Stomach (tissue), 9 donors: ENCODE measurements around the gene UNC79. TPM values are rescaled to one million over a fixed set of nuclear protein-coding genes. Genes with fewer than 3 reads are reported as not detected.

Source experiments
- DNase-seq, 2 donors: peaks; one replicate each; pipeline versions ENCODE4 v3.0.0 to v3.0.0-alpha.2; 2013 to 2019
- H3K27ac ChIP-seq, 5 donors: fragments of 200-600 bp in 4 of 5; sonication (generic) in 4 of 5; one replicate each; pipeline ENCODE4 v1.5.1; 2013 to 2019; ENCODE audit warnings: mild to moderate bottlenecking in 1 of 5, moderate library complexity in 1 of 5
- H3K27me3 ChIP-seq, 3 donors: fragments of 200-600 bp; sonication (generic); one replicate each; pipeline ENCODE4 v1.5.1; 2017 to 2019; ENCODE audit warnings: mixed run types in 1 of 3
- H3K36me3 ChIP-seq, 4 donors: fragments of 200-600 bp; sonication (generic); 1 replicate in 3 of 4; 2 replicates in 1 of 4; pipeline ENCODE4 v1.5.1; 2016 to 2019
- H3K4me1 ChIP-seq, 4 donors: fragments of 200-600 bp; sonication (generic); one replicate each; pipeline ENCODE4 v1.5.1; 2016 to 2019
- H3K4me3 ChIP-seq, 4 donors: fragments of 200-600 bp; sonication (generic) in 3 of 4; one replicate each; pipeline ENCODE4 v1.5.1; 2016 to 2019; ENCODE audit warnings: mild to moderate bottlenecking in 1 of 4
- H3K9me3 ChIP-seq, 4 donors: fragments of 200-600 bp; sonication (generic); one replicate each; pipeline ENCODE4 v1.5.1; 2016 to 2019
- CTCF ChIP-seq, 7 experiments: fragments of 450-650 bp in 4 of 7; fragments of 200-600 bp in 3 of 7; sonication (generic) in 3 of 7; IDR thresholded peaks; one replicate each; pipeline ENCODE4 v1.5.1; 2016 to 2019; ENCODE audit warnings: antibody characterized with exemption in 7 of 7, control low read depth in 2 of 7, mild to moderate bottlenecking in 1 of 7
- EP300 ChIP-seq: sonication (generic); formaldehyde crosslinking; IDR thresholded peaks from one replicate; pipeline ENCODE4 v1.6.1; 2017; ENCODE audit warnings: antibody characterized with exemption
- POLR2A ChIP-seq, 4 donors: fragments of 450-650 bp; IDR thresholded peaks; one replicate each; pipeline ENCODE4 v1.6.1; 2016; ENCODE audit warnings: antibody characterized with exemption in 4 of 4, control low read depth in 2 of 4, mild to moderate bottlenecking in 1 of 4, moderate library complexity in 1 of 4
- POLR2AphosphoS5 ChIP-seq, 3 donors: sonication (generic); formaldehyde crosslinking; IDR thresholded peaks; one replicate each; pipeline ENCODE4 v1.6.1; 2016; ENCODE audit warnings: antibody characterized with exemption in 3 of 3
- WGBS, 5 donors: extraction: QIAGEN DNeasy Blood & Tissue Kit in 3 of 5; methylation state at CpG; one replicate each; pipeline versions ENCODE4 v1.1.5 to v1.1.7; 2013 to 2018; 5-methylcytosine and 5-hydroxymethylcytosine counted together
- intact Hi-C: fragments of 100-400 bp; cut with DNase I; formaldehyde crosslinking; loops from one replicate; pipeline ENCODE4 v1.15.1; 2023; ENCODE audit warnings: low total_unique reads
- polyA plus RNA-seq, 3 donors: library from polyadenylated mRNA; stranded (reverse); fragments of 200-250 nt; gene quantifications; one replicate each; pipeline ENCODE4 v1.2.3, GENCODE V29; 2013
- total RNA-seq, 5 donors: library from RNA; depleted of rRNA; stranded (reverse); fragments of >200 nt; gene quantifications; one replicate each; pipeline versions ENCODE4 v1.1.0 to v1.2.3, GENCODE V29; 2014 to 2016
- donor health status: healthy with polysubstance abuse.
- donor health status: Bipolar disorder and iron deficiency.
- donor health status: healthy.

The UNC79 gene
- total and polyA plus RNA-seq, 8 donors = under 0.01 to 1.9 (median 0.35) TPM; not detected in 2

GRCh38 chr14:93538413-93538812 lies 107.7 kb downstream of the UNC79 start:
- H3K27ac ChIP-seq = no peak overlapping the region
- H3K27me3 ChIP-seq = peaks cover 0 to 8% (median 4%) of the 10 kb centered on the region in 3 donors
- DNase-seq = no peak
- no peaks in the 10 kb centered on the region for H3K9me3 ChIP-seq
- TF ChIP-seq POLR2AphosphoS5 (IDR thresholded peaks at IDR 0.05) (no peak), POLR2A (IDR thresholded peaks at IDR 0.05) (no peak), EP300 (no peak), CTCF (IDR thresholded peaks at IDR 0.05) (no peak)
- WGBS, 5 donors = 86 to 92% (median 91%) methylated on average over 9 of the region's 9 CpGs
- no peaks in the 10 kb centered on the region for H3K36me3 ChIP-seq
- H3K4me1 ChIP-seq = no peaks in the 10 kb centered on the region
- no peak overlapping the region for H3K4me3 ChIP-seq
- intact Hi-C loops = no loop called here

GRCh38 chr14:93540235-93540634 lies 109.5 kb downstream of the UNC79 start:
- H3K36me3 ChIP-seq = no peaks in the 10 kb centered on the region
- TF ChIP-seq POLR2AphosphoS5 (IDR thresholded peaks at IDR 0.05) = no peak
- TF ChIP-seq CTCF (IDR thresholded peaks at IDR 0.05) = no peak
- TF ChIP-seq POLR2A (IDR thresholded peaks at IDR 0.05) = no peak
- no peak for TF ChIP-seq EP300
- intact Hi-C loops = no loop called here
- peaks cover 0 to 8% (median 4%) of the 10 kb centered on the region in 3 donors for H3K27me3 ChIP-seq
- DNase-seq = no peak
- H3K9me3 ChIP-seq = no peaks in the 10 kb centered on the region
- no peak overlapping the region for H3K4me3 ChIP-seq
- H3K27ac ChIP-seq = no peak overlapping the region
- 44 to 74% (median 58%) methylated on average over 1 of the region's 1 CpG for WGBS, 5 donors
- no peaks in the 10 kb centered on the region for H3K4me1 ChIP-seq

DNA sequence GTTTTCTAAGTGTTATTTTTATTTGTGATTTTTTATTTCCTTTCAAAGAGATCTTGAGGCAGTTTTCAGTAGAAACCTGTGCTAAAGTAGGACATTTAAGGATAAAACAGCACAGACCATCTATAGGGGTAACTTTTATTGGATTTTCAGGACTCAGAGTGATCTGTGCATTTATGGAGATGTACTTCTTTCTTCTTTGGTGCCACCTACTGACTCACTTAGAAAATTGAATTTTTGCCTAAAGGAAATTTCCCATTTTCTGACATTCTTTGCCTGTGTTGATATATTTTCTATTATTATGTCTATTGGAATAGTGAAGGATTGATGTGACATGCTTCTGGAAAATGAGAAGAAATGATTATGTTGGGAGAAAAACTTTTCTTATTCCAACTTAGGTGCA lies 113.0 kb downstream of the UNC79 start:
- intact Hi-C loops = no loop called here
- peak in 1 of 2 donors; percentile 24 for DNase-seq
- no peak for TF ChIP-seq POLR2AphosphoS5 (IDR thresholded peaks at IDR 0.05)
- TF ChIP-seq EP300 = no peak
- no peak for TF ChIP-seq POLR2A (IDR thresholded peaks at IDR 0.05)
- no peak for TF ChIP-seq CTCF (IDR thresholded peaks at IDR 0.05)
- Histone ChIP-seq H3K27me3 (peaks cover 0 to 8% (median 0%) of the 10 kb centered on the region in 3 donors), H3K27ac (no peak overlapping the region), H3K4me3 (no peak overlapping the region), H3K9me3 (no peaks in the 10 kb centered on the region), H3K4me1 (no peaks in the 10 kb centered on the region), H3K36me3 (no peaks in the 10 kb centered on the region)

GRCh38 chr14:93544212-93544611 lies 113.5 kb downstream of the UNC79 start:
- intact Hi-C loops = no loop called here
- 54 to 67% (median 63%) methylated on average over 3 of the region's 3 CpGs for WGBS, 5 donors

GRCh38 chr14:93546642-93547041 lies 115.9 kb downstream of the UNC79 start:
- no peaks in the 10 kb centered on the region for H3K27me3 ChIP-seq
- TF ChIP-seq POLR2AphosphoS5 (IDR thresholded peaks at IDR 0.05) (no peak), EP300 (no peak), POLR2A (IDR thresholded peaks at IDR 0.05) (no peak), CTCF (IDR thresholded peaks at IDR 0.05) (no peak)
- 55 to 78% (median 78%) methylated on average over 1 of the region's 1 CpG for WGBS, 5 donors
- H3K4me1 ChIP-seq = no peaks in the 10 kb centered on the region
- intact Hi-C loops = no loop called here
- no peaks in the 10 kb centered on the region for H3K36me3 ChIP-seq
- no peak for DNase-seq
- no peaks in the 10 kb centered on the region for H3K9me3 ChIP-seq
- no peak overlapping the region for H3K4me3 ChIP-seq
- no peak overlapping the region for H3K27ac ChIP-seq

More at GRCh38 chr14:93544212-93544611, 113.5 kb downstream of the UNC79 start:
- H3K4me3 ChIP-seq = no peak overlapping the region
- no peak for TF ChIP-seq POLR2A (IDR thresholded peaks at IDR 0.05)
- TF ChIP-seq EP300 = no peak
- H3K27me3 ChIP-seq = peaks cover 0 to 8% (median 0%) of the 10 kb centered on the region in 3 donors
- DNase-seq = no peak
- H3K36me3 ChIP-seq = no peaks in the 10 kb centered on the region
- H3K4me1 ChIP-seq = no peaks in the 10 kb centered on the region
- H3K27ac ChIP-seq = no peak overlapping the region
- no peaks in the 10 kb centered on the region for H3K9me3 ChIP-seq
